Gastroesophageal sphincter (tissue), 4 donors: Measurements from ENCODE around the gene CLCN1. TPM values are rescaled to one million over a fixed set of nuclear protein-coding genes. Genes with fewer than 3 reads are reported as not detected.
A peak's percentile ranks its signal among the peaks of the same experiment; 100 is the strongest.

Experiments used
- ATAC-seq: fragments of 150-250 bp; one replicate; pipeline ENCODE4 v1.9.1; 2016; ENCODE audit warnings: mild to moderate bottlenecking, moderate library complexity
- H3K27ac ChIP-seq, 4 donors: fragments of 200-600 bp; sonication (generic) in 3 of 4; 1 replicate in 3 of 4; 2 replicates in 1 of 4; pipeline ENCODE4 v1.5.1; 2016 to 2019
- H3K27me3 ChIP-seq: fragments of 200-600 bp; sonication (generic); one replicate; pipeline ENCODE4 v1.5.1; 2019
- H3K36me3 ChIP-seq, 2 donors: fragments of 200-600 bp; sonication (generic); one replicate each; pipeline ENCODE4 v1.5.1; 2019; ENCODE audit warnings: control low read depth in 1 of 2
- H3K4me1 ChIP-seq, 3 donors: fragments of 200-600 bp; sonication (generic); 1 replicate in 2 of 3; 2 replicates in 1 of 3; pipeline ENCODE4 v1.5.1; 2016 to 2019; ENCODE audit warnings: control low read depth in 2 of 3
- H3K4me3 ChIP-seq, 2 donors: fragments of 200-600 bp; sonication (generic); one replicate each; pipeline ENCODE4 v1.5.1; 2019; ENCODE audit warnings: mild to moderate bottlenecking in 1 of 2, moderate library complexity in 1 of 2
- H3K9me3 ChIP-seq, 3 donors: fragments of 200-600 bp; sonication (generic); one replicate each; pipeline ENCODE4 v1.5.1; 2017 to 2019; ENCODE audit warnings: control low read depth in 2 of 3
- CTCF ChIP-seq, 4 experiments: fragments of 200-600 bp in 2 of 4; fragments of 450-650 bp in 2 of 4; sonication (generic) in 1 of 4; IDR thresholded peaks; one replicate each; pipeline ENCODE4 v1.5.1; 2017 to 2019; ENCODE audit warnings: antibody characterized with exemption in 4 of 4, mild to moderate bottlenecking in 2 of 4, moderate library complexity in 2 of 4
- EP300 ChIP-seq: sonication (generic); formaldehyde crosslinking; IDR thresholded peaks from one replicate; pipeline ENCODE4 v1.6.1; 2017; ENCODE audit warnings: antibody characterized with exemption, mild to moderate bottlenecking
- POLR2A ChIP-seq, 2 donors: fragments of 450-650 bp; IDR thresholded peaks; one replicate each; pipeline ENCODE4 v1.6.1; 2017; ENCODE audit warnings: antibody characterized with exemption in 2 of 2, mild to moderate bottlenecking in 2 of 2, moderate library complexity in 1 of 2
- POLR2AphosphoS5 ChIP-seq: sonication (generic); formaldehyde crosslinking; IDR thresholded peaks from one replicate; pipeline ENCODE4 v1.6.1; 2017; ENCODE audit warnings: antibody characterized with exemption
- WGBS, 2 donors: methylation state at CpG; one replicate each; pipeline ENCODE4 v1.1.5; 2018; ENCODE audit warnings: low coverage in 1 of 2; 5-methylcytosine and 5-hydroxymethylcytosine counted together
- total RNA-seq, 4 donors: library from RNA; depleted of rRNA; stranded (reverse); fragments of >200 nt; gene quantifications; one replicate each; pipeline ENCODE4 v1.1.0, GENCODE V29; 2016

CLCN1 gene
- total RNA-seq, 4 donors from 2014 or later: not detected

GRCh38 chr7:143292876-143293275 lies 23.0 kb upstream of the CLCN1 start:
- H3K36me3 ChIP-seq: peaks cover 2 to 64% of the 10 kb centered on the region in 2 donors

GRCh38 chr7:143295870-143296269 lies 20.0 kb upstream of the CLCN1 start:
- H3K27me3 ChIP-seq: no peaks in the 10 kb centered on the region
- peaks cover 0 to 30% (median 2%) of the 10 kb centered on the region in 3 donors for H3K4me1 ChIP-seq
- TF ChIP-seq CTCF (IDR thresholded peaks at IDR 0.05) (no peak), EP300 (no peak), POLR2AphosphoS5 (no peak), POLR2A (IDR thresholded peaks at IDR 0.05) (no peak)
- no peak overlapping the region for H3K4me3 ChIP-seq
- H3K27ac ChIP-seq: no peak overlapping the region
- H3K36me3 ChIP-seq: peaks cover 2 to 94% of the 10 kb centered on the region in 2 donors
- no peak for ATAC-seq
- no peaks in the 10 kb centered on the region for H3K9me3 ChIP-seq

More at GRCh38 chr7:143292876-143293275, 23.0 kb upstream of the CLCN1 start:
- Histone ChIP-seq H3K4me3 (no peak overlapping the region), H3K27me3 (no peaks in the 10 kb centered on the region), H3K4me1 (peaks cover 0 to 46% (median 12%) of the 10 kb centered on the region in 3 donors), H3K27ac (no peak overlapping the region), H3K9me3 (no peaks in the 10 kb centered on the region)
- WGBS, 2 donors: 92 to 93% methylated on average over 4 to 5 of the region's 5 CpGs
- no peak for TF ChIP-seq CTCF (IDR thresholded peaks at IDR 0.05)
- TF ChIP-seq EP300: no peak
- no peak for ATAC-seq

DNA sequence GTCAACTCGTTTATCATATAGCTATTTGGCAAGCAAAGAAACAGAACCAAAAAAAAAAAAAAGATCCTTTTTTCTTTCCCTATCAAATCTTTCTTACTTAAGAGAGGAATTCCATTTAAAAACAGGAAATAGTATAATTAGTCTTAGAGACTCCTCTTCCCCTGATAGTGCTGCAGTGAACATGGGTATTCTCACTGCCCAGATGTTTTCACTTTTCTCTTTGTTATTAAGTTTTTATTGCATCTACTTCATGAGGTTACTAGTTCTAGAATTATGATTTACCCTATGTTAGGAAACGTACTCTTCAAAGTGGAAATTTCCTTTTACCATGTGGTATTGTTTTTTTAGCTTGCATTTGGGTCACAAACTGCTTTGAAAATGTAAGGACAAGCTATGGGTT lies 19.2 kb upstream of the CLCN1 start:
- Histone ChIP-seq H3K4me3 (no peak overlapping the region), H3K27me3 (no peaks in the 10 kb centered on the region), H3K27ac (no peak overlapping the region), H3K4me1 (peaks cover 0 to 28% (median 0%) of the 10 kb centered on the region in 3 donors), H3K9me3 (no peaks in the 10 kb centered on the region), H3K36me3 (peaks cover 2 to 100% of the 10 kb centered on the region in 2 donors)
- no peak for ATAC-seq
- TF ChIP-seq CTCF (IDR thresholded peaks at IDR 0.05): no peak
- WGBS, 2 donors: 30 to 53% methylated on average over 2 of the region's 2 CpGs

GRCh38 chr7:143299346-143299745 lies 16.6 kb upstream of the CLCN1 start:
- Histone ChIP-seq H3K36me3 (peaks cover under 1 to 100% of the 10 kb centered on the region in 2 donors), H3K27ac (no peak overlapping the region), H3K27me3 (no peaks in the 10 kb centered on the region), H3K4me1 (peaks cover 0 to 28% (median 0%) of the 10 kb centered on the region in 3 donors), H3K9me3 (no peaks in the 10 kb centered on the region), H3K4me3 (no peak overlapping the region)
- TF ChIP-seq EP300 (no peak), POLR2A (IDR thresholded peaks at IDR 0.05) (no peak), POLR2AphosphoS5 (no peak), CTCF (IDR thresholded peaks at IDR 0.05) (no peak)
- no peak for ATAC-seq
- WGBS, 2 donors: 68 to 78% methylated on average over 2 of the region's 2 CpGs

- no peak overlapping the region for H3K27ac ChIP-seq
- TF ChIP-seq CTCF (IDR thresholded peaks at IDR 0.05) (peak; percentile 13 to 56 (median 23)), EP300 (no peak)
- ATAC-seq: no peak
- H3K27me3 ChIP-seq: no peaks in the 10 kb centered on the region
- H3K36me3 ChIP-seq: peaks cover 0 to 100% of the 10 kb centered on the region in 2 donors
- 31 to 68% methylated on average over 4 to 7 of the region's 8 CpGs for WGBS, 2 donors
- no peaks in the 10 kb centered on the region for H3K9me3 ChIP-seq
- no peak overlapping the region for H3K4me3 ChIP-seq
- peaks cover 0 to 28% (median 0%) of the 10 kb centered on the region in 3 donors for H3K4me1 ChIP-seq
These were observed 16.1 kb upstream of the CLCN1 start for GRCh38 chr7:143299840-143300239.
